ENCODE data around the gene APAF1. TPM values are rescaled to one million over a fixed set of nuclear protein-coding genes. Genes with fewer than 3 reads are reported as not detected.
"Not testable (repeated sequence)": the region's sequence is repeated elsewhere in the genome, so short reads cannot be mapped to it uniquely, and the experiment has no call there.

The APAF1 gene
- total and polyA plus RNA-seq, 8 donors = 21.1 to 54.4 (median 41.9) TPM

DNA sequence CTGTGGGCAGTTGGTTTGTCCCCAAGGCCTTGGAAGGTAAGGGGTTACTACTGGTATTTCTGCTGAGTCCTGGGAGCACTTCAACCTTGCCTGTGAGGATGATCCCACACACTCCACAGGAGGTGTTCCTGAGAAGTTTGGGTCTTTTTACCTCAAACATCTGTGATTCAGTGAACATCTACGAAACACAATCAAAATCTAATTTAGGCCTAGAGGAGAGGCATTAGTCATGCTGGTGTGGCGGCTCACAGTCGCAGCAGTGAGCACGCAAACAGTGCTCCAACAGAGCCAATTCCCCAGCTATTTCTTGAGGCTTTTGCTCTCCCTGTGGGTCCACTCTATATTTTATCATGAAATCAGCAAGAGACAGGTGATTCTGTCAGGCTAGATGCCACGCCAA, 107.6 kb downstream of the APAF1 start:
- H3K4me1 ChIP-seq = no peaks in the 10 kb centered on the region
- no peak overlapping the region for H3K4me3 ChIP-seq
- intact Hi-C loops (cut with DNase I) = no loop called here
- no peaks in the 10 kb centered on the region for H3K36me3 ChIP-seq
- ATAC-seq (no peak), DNase-seq (no peak)
- no peak overlapping the region for H3K27ac ChIP-seq
- H3K9me3 ChIP-seq = no peaks in the 10 kb centered on the region
- TF ChIP-seq, protein P1, sequence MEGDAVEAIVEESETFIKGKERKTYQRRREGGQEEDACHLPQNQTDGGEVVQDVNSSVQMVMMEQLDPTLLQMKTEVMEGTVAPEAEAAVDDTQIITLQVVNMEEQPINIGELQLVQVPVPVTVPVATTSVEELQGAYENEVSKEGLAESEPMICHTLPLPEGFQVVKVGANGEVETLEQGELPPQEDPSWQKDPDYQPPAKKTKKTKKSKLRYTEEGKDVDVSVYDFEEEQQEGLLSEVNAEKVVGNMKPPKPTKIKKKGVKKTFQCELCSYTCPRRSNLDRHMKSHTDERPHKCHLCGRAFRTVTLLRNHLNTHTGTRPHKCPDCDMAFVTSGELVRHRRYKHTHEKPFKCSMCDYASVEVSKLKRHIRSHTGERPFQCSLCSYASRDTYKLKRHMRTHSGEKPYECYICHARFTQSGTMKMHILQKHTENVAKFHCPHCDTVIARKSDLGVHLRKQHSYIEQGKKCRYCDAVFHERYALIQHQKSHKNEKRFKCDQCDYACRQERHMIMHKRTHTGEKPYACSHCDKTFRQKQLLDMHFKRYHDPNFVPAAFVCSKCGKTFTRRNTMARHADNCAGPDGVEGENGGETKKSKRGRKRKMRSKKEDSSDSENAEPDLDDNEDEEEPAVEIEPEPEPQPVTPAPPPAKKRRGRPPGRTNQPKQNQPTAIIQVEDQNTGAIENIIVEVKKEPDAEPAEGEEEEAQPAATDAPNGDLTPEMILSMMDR (IDR thresholded peaks at IDR 0.05) = no peak
- peaks cover 0 to 7% of the 10 kb centered on the region in 2 donors for H3K27me3 ChIP-seq

- TF ChIP-seq, protein P1 (IDR thresholded peaks at IDR 0.05) = no peak
- no peaks in the 10 kb centered on the region for H3K4me1 ChIP-seq
- no peak overlapping the region for H3K4me3 ChIP-seq
- ATAC-seq (no peak), DNase-seq (no peak)
- intact Hi-C loops (cut with DNase I) = no loop called here
- H3K27ac ChIP-seq = no peak overlapping the region
- H3K27me3 ChIP-seq = no peaks in the 10 kb centered on the region
- H3K36me3 ChIP-seq = no peaks in the 10 kb centered on the region
- no peaks in the 10 kb centered on the region for H3K9me3 ChIP-seq
Measured at GRCh38 chr12:98754095-98754494, 109.0 kb downstream of the APAF1 start.

- H3K27ac ChIP-seq; ATAC-seq; H3K4me3 ChIP-seq; H3K36me3 ChIP-seq; H3K9me3 ChIP-seq; DNase-seq; intact Hi-C loops (cut with DNase I); H3K27me3 ChIP-seq; H3K4me1 ChIP-seq: not testable (repeated sequence)
Measured at GRCh38 chr12:98755855-98756254, 110.8 kb downstream of the APAF1 start.

DNA sequence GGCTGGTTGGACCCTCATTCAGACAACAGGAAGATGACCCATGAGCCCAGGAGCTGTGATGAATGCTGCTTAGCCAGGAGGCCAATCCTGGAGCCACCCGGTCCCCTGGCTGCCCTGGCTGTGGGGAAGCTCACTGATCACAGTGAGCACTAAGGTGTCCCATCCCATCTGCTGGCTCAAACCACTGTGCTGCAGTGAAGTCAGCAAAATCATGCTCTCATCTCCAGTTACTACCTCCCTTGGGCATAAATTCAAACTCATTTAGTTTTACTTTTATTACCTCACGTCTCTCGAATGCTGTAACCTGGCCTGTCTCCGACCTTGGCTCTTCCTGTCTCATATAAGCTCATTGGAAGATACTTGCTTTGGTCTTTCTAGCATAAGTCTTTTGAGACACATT, 112.4 kb downstream of the APAF1 start:
- no peak overlapping the region for H3K4me3 ChIP-seq
- H3K27ac ChIP-seq = no peak overlapping the region
- DNase-seq (no peak), ATAC-seq (no peak)
- H3K4me1 ChIP-seq = no peaks in the 10 kb centered on the region
- TF ChIP-seq, protein P1 (IDR thresholded peaks at IDR 0.05) = no peak
- H3K36me3 ChIP-seq = no peaks in the 10 kb centered on the region
- intact Hi-C loops (cut with DNase I) = no loop called here
- H3K9me3 ChIP-seq = no peaks in the 10 kb centered on the region
- no peaks in the 10 kb centered on the region for H3K27me3 ChIP-seq

GRCh38 chr12:98758331-98758730, 113.2 kb downstream of the APAF1 start:
- Histone ChIP-seq H3K9me3 (no peaks in the 10 kb centered on the region), H3K36me3 (no peaks in the 10 kb centered on the region), H3K27ac (no peak overlapping the region), H3K4me3 (no peak overlapping the region), H3K4me1 (no peaks in the 10 kb centered on the region), H3K27me3 (no peaks in the 10 kb centered on the region)
- DNase-seq (no peak), ATAC-seq (no peak)
- intact Hi-C loops (cut with DNase I) = no loop called here
- TF ChIP-seq, protein P1 (IDR thresholded peaks at IDR 0.05) = no peak

DNA sequence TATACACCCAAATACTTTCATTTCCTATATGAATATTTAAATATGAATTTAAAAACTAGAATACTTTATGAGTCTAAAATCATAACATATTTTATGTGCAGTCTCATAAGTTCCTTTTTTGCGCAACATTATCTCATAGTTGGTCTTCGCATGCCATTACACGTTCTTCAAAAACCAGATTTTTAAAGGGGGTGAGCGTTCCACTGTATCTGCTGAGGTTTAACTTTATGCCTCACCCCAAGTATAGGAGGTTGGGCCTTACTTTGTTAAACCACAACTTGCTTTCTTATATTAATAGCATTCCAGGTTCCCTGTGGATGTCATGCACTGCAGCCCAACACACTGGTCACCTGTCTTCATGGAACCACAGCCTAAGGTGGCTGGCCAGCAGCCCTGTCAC, 118.6 kb downstream of the APAF1 start:
- no peak for DNase-seq
- intact Hi-C loops (cut with DNase I) = no loop called here
- no peak overlapping the region for H3K4me3 ChIP-seq
- TF ChIP-seq, protein P1 (IDR thresholded peaks at IDR 0.05) = no peak
- no peaks in the 10 kb centered on the region for H3K9me3 ChIP-seq
- ATAC-seq = no peak
- H3K36me3 ChIP-seq = no peaks in the 10 kb centered on the region
- H3K27me3 ChIP-seq = no peaks in the 10 kb centered on the region
- no peaks in the 10 kb centered on the region for H3K4me1 ChIP-seq
- H3K27ac ChIP-seq = no peak overlapping the region
